ENCODE data around the gene COG4.

DNA sequence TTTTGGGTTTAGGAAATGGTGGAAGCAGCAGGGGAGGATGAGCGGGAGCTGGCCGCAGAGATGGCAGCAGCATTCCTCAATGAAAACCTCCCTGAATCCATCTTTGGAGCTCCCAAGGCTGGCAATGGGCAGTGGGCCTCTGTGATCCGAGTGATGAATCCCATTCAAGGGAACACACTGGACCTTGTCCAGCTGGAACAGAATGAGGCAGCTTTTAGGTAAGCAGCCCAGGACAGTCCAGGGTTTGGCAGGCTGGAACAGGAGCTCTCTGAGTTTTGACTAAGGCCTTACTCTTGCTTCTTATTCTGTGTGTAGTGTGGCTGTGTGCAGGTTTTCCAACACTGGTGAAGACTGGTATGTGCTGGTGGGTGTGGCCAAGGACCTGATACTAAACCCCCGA, 41.7 kb upstream of the COG4 start:
- TF ChIP-seq, protein P1, sequence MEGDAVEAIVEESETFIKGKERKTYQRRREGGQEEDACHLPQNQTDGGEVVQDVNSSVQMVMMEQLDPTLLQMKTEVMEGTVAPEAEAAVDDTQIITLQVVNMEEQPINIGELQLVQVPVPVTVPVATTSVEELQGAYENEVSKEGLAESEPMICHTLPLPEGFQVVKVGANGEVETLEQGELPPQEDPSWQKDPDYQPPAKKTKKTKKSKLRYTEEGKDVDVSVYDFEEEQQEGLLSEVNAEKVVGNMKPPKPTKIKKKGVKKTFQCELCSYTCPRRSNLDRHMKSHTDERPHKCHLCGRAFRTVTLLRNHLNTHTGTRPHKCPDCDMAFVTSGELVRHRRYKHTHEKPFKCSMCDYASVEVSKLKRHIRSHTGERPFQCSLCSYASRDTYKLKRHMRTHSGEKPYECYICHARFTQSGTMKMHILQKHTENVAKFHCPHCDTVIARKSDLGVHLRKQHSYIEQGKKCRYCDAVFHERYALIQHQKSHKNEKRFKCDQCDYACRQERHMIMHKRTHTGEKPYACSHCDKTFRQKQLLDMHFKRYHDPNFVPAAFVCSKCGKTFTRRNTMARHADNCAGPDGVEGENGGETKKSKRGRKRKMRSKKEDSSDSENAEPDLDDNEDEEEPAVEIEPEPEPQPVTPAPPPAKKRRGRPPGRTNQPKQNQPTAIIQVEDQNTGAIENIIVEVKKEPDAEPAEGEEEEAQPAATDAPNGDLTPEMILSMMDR (IDR thresholded peaks at IDR 0.05): no peak
- TF ChIP-seq POLR2A (IDR thresholded peaks at IDR 0.05): no peak
- no peak for TF ChIP-seq EP300 (IDR thresholded peaks at IDR 0.05)
